Measurements from ENCODE around the gene ANKS6.

DNA sequence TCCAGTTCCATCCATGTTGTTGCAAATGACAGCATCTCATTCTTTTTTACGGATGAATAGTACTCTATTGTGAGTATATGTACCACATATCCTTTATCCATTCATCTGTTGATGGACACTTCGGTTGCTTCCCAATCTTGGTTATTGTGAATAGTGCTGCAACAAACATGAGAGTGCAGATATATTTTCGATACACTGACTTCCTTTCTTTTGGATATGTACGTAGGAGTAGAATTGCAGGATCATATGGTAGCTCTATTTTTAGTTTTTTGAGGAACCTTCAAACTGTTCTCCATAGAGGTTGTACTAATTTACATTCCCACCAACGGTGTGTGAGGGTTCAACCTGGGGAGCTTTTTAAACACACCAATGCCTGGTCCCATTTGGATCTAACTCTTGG, 33.4 kb upstream of the ANKS6 start:
- TF ChIP-seq TAF1 (IDR thresholded peaks at IDR 0.05; ENCODE audit: borderline replicate concordance, insufficient read depth, low read length) (no peak), POLR2AphosphoS5 (IDR thresholded peaks at IDR 0.05; ENCODE audit: low read depth, low read length) (no peak), SIN3A (IDR thresholded peaks at IDR 0.05; ENCODE audit: borderline replicate concordance, insufficient read depth, low read length) (no peak), FOXP2 (optimal IDR thresholded peaks at IDR 0.05; ENCODE audit: borderline replicate concordance, extremely low read depth, extremely low read length, insufficient read depth) (no peak)
- TF ChIP-seq, protein P1, sequence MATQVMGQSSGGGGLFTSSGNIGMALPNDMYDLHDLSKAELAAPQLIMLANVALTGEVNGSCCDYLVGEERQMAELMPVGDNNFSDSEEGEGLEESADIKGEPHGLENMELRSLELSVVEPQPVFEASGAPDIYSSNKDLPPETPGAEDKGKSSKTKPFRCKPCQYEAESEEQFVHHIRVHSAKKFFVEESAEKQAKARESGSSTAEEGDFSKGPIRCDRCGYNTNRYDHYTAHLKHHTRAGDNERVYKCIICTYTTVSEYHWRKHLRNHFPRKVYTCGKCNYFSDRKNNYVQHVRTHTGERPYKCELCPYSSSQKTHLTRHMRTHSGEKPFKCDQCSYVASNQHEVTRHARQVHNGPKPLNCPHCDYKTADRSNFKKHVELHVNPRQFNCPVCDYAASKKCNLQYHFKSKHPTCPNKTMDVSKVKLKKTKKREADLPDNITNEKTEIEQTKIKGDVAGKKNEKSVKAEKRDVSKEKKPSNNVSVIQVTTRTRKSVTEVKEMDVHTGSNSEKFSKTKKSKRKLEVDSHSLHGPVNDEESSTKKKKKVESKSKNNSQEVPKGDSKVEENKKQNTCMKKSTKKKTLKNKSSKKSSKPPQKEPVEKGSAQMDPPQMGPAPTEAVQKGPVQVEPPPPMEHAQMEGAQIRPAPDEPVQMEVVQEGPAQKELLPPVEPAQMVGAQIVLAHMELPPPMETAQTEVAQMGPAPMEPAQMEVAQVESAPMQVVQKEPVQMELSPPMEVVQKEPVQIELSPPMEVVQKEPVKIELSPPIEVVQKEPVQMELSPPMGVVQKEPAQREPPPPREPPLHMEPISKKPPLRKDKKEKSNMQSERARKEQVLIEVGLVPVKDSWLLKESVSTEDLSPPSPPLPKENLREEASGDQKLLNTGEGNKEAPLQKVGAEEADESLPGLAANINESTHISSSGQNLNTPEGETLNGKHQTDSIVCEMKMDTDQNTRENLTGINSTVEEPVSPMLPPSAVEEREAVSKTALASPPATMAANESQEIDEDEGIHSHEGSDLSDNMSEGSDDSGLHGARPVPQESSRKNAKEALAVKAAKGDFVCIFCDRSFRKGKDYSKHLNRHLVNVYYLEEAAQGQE (IDR thresholded peaks at IDR 0.05; ENCODE audit: insufficient read depth in 1 of 2, low read depth in 2 of 2, low read length in 2 of 2): no peak
